KMS-11 (cell line): ENCODE results near the gene PDE2A.

ENCODE experiments used
- H2AFZ ChIP-seq: fragments of 200-600 bp; sonication (generic); 2 replicates; pipeline ENCODE4 v1.6.1; 2016; ENCODE audit warnings: antibody characterized with exemption, mixed run types, low read depth
- H3K27ac ChIP-seq: fragments of 200-600 bp; sonication (generic); 2 replicates; pipeline ENCODE4 v1.6.1; 2016; ENCODE audit warnings: mild to moderate bottlenecking, mixed run types
- H3K27me3 ChIP-seq: fragments of 200-600 bp; sonication (generic); 2 replicates; pipeline ENCODE4 v1.6.1; 2017; ENCODE audit warnings: mild to moderate bottlenecking, low read depth, mixed run types, moderate library complexity; ENCODE audit not compliant: insufficient read depth
- H3K36me3 ChIP-seq: fragments of 200-600 bp; sonication (generic); 2 replicates; pipeline ENCODE4 v1.6.1; 2017; ENCODE audit warnings: mild to moderate bottlenecking, mixed run types; ENCODE audit not compliant: insufficient read depth
- H3K4me1 ChIP-seq: fragments of 200-600 bp; sonication (generic); 2 replicates; pipeline ENCODE4 v1.6.1; 2016; ENCODE audit warnings: mild to moderate bottlenecking, low read depth, mixed run types; ENCODE audit not compliant: poor library complexity, severe bottlenecking
- H3K4me2 ChIP-seq: fragments of 200-600 bp; sonication (generic); 2 replicates; pipeline ENCODE4 v1.7.0; 2016; ENCODE audit warnings: mild to moderate bottlenecking, mixed run types
- H3K4me3 ChIP-seq: fragments of 200-600 bp; sonication (generic); IDR thresholded peaks from 2 replicates; pipeline ENCODE4 v1.6.1; 2017; ENCODE audit warnings: low read depth, low read length, mixed read lengths; ENCODE audit not compliant: insufficient read depth
- H3K79me2 ChIP-seq: fragments of 200-600 bp; sonication (generic); 2 replicates; pipeline ENCODE4 v1.6.1; 2016; ENCODE audit warnings: low read depth, mixed run types; ENCODE audit not compliant: insufficient read depth
- H3K9ac ChIP-seq: fragments of 200-600 bp; sonication (generic); 2 replicates; pipeline ENCODE4 v1.6.1; 2016; ENCODE audit warnings: mild to moderate bottlenecking, mixed run types
- H4K20me1 ChIP-seq: fragments of 200-600 bp; sonication (generic); 2 replicates; pipeline ENCODE4 v1.6.1; 2016; ENCODE audit warnings: mild to moderate bottlenecking, mixed run types; ENCODE audit not compliant: insufficient read depth
- CTCF ChIP-seq: fragments of 200-600 bp; sonication (generic); conservative IDR thresholded peaks from 2 replicates; pipeline ENCODE4 v1.6.1; 2017; ENCODE audit warnings: low read depth, mild to moderate bottlenecking, antibody characterized with exemption, low read length, moderate library complexity, mixed read lengths

The PDE2A gene

GRCh38 chr11:72655896-72656464 is 18.2 kb downstream of the PDE2A start:
- H3K4me1 ChIP-seq = no peaks in the 10 kb centered on the region
- no peak overlapping the region for H3K4me3 ChIP-seq
- no peak for TF ChIP-seq CTCF
- no peak overlapping the region for H3K27ac ChIP-seq
- H2AFZ ChIP-seq = no peak overlapping the region
- no peak overlapping the region for H3K9ac ChIP-seq
- H3K4me2 ChIP-seq = no peak overlapping the region
- peaks cover 21% of the 10 kb centered on the region for H3K27me3 ChIP-seq
- H4K20me1 ChIP-seq = no peaks in the 10 kb centered on the region
- H3K79me2 ChIP-seq = no peaks in the 10 kb centered on the region
- no peaks in the 10 kb centered on the region for H3K36me3 ChIP-seq

GRCh38 chr11:72655014-72655413 is 19.2 kb downstream of the PDE2A start:
- peaks cover 17% of the 10 kb centered on the region for H3K27me3 ChIP-seq
- H3K4me1 ChIP-seq = no peaks in the 10 kb centered on the region
- no peak overlapping the region for H3K4me3 ChIP-seq

GRCh38 chr11:72653649-72654048 is 20.6 kb downstream of the PDE2A start:
- Histone ChIP-seq H3K79me2 (no peaks in the 10 kb centered on the region), H3K27me3 (peaks cover 3% of the 10 kb centered on the region; the same call in 1 of the 2 replicates), H3K27ac (no peak overlapping the region), H3K9ac (no peak overlapping the region), H3K4me2 (no peak overlapping the region), H3K4me3 (no peak overlapping the region), H3K36me3 (no peaks in the 10 kb centered on the region), H2AFZ (no peak overlapping the region), H3K4me1 (no peaks in the 10 kb centered on the region), H4K20me1 (no peaks in the 10 kb centered on the region)
- TF ChIP-seq CTCF = no peak

More at GRCh38 chr11:72655014-72655413, 19.2 kb downstream of the PDE2A start:
- no peak overlapping the region for H3K4me2 ChIP-seq
- no peaks in the 10 kb centered on the region for H4K20me1 ChIP-seq
- no peaks in the 10 kb centered on the region for H3K79me2 ChIP-seq
- H3K36me3 ChIP-seq = no peaks in the 10 kb centered on the region
- H3K9ac ChIP-seq = no peak overlapping the region
- H3K27ac ChIP-seq = no peak overlapping the region
- no peak for TF ChIP-seq CTCF
- no peak overlapping the region for H2AFZ ChIP-seq

DNA sequence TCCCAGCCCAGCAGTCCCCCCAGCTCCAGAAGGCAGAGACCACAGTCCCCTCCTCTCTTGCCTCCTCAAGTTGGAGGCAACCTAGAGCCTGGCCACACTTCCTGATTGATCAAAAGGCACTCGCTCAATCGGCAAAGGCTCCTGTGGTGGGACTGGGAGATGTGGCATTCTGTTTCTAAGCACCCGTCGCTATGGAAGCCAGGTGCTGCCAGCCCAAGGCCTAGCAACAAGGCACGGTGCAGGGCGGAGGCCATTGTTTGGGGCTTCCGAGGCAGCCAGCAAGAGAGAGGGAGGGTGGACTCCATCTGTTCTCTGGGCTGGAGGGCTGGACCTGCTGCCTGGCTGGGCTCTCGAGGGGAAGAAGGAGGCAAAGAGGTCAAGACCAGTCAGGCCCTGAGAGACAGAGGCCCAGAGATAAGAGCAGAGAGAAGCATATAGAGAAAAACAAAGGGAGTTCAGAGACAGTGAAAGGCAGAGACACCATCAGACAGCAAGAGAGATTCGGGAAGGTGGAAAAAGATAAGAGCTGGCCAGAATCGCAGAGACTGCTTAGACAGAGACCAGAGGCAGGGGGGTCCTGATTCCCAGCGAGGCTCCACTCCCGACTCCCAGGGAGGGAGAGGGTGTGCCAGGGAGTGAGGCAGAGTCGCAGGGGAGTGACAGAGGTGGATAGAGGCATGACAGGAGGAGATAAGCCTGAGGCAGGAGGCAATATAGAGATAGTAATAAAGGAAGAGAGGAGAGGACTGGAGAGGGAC is 21.2 kb downstream of the PDE2A start:
- no peak for TF ChIP-seq CTCF
- no peaks in the 10 kb centered on the region for H3K79me2 ChIP-seq
- H4K20me1 ChIP-seq = no peaks in the 10 kb centered on the region
- H3K4me3 ChIP-seq = no peak overlapping the region
- no peak overlapping the region for H3K9ac ChIP-seq
- H3K27me3 ChIP-seq = no peaks in the 10 kb centered on the region; the same call in 1 of the 2 replicates
- no peak overlapping the region for H2AFZ ChIP-seq
- no peak overlapping the region for H3K4me2 ChIP-seq
- H3K27ac ChIP-seq = no peak overlapping the region
- H3K36me3 ChIP-seq = no peaks in the 10 kb centered on the region
- no peaks in the 10 kb centered on the region for H3K4me1 ChIP-seq
